OCI-LY3 (cell line): ENCODE measurements around the gene TSPAN12.

Source experiments
- CTCF ChIP-seq: fragments of 200-600, 300-600 bp; sonication (generic); IDR thresholded peaks from 2 replicates; pipeline ENCODE4 v1.5.1; 2014; ENCODE audit warnings: antibody characterized with exemption, low read length, low read depth
- EZH2phosphoT487 ChIP-seq: fragments of 200-600 bp; shearing (Covaris generic); IDR thresholded peaks from 2 replicates; pipeline ENCODE4 v1.6.1; 2018; ENCODE audit warnings: antibody characterized with exemption, mixed run types, low read depth

DNA sequence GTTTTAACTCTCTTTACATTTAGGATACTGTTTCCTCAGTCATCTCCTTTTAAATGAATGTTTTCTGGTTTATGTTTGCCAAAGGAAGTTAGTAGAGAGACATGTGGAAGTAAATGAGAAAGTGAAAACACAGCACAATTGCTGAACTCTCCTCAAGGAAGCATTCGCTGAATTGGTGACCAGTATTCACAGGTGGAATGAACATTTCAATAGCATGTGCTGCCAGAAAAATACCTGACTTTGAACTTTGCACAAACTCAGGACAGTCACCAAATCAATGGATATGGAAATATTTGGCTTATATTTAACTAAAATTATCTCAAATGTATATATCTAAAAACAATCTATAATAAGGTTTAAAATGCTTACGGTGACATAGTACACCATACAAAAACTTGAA lies 28.5 kb downstream of the TSPAN12 start:
- TF ChIP-seq CTCF (no peak), EZH2phosphoT487 (no peak)
